Activated naive CD8-positive, alpha-beta T cell treated with anti-CD3 and anti-CD28 coated beads, Interleukin-2, amount 10 ng/mL, durations not matched to agents 7 days and 5 days (primary cell): ENCODE measurements around the gene COQ2. TPM values are rescaled to one million over a fixed set of nuclear protein-coding genes. Genes with fewer than 3 reads are reported as not detected.
"Not testable (repeated sequence)": the region's sequence is repeated elsewhere in the genome, so short reads cannot be mapped to it uniquely, and the experiment has no call there.

Source experiments
- ATAC-seq: fragments of 150-1000 bp; cut with Tn5 transposase; one replicate; pipeline ENCODE4 v1.10.0; 2021; ENCODE audit warnings: low read depth, moderate library complexity
- POLR2A ChIA-PET: fragments of 350-600 bp; sonication (Branson Sonifier 250); formaldehyde crosslinking; loops from one replicate; lab custom pipeline; 2021; ENCODE audit warnings: antibody characterized with exemption; lab: Charles Lee
- DNase-seq: peaks from one replicate; pipeline ENCODE4 v3.0.0; 2021
- H3K27ac Mint-ChIP-seq: one replicate; pipeline ENCODE4 v1.8.0; 2022; ENCODE audit warnings: mild to moderate bottlenecking, mixed read lengths
- H3K27me3 Mint-ChIP-seq: one replicate; pipeline ENCODE4 v1.8.0; 2022; ENCODE audit warnings: mild to moderate bottlenecking, moderate library complexity, mixed read lengths
- H3K36me3 Mint-ChIP-seq: one replicate; pipeline ENCODE4 v1.8.0; 2021; ENCODE audit warnings: mild to moderate bottlenecking, mixed read lengths
- H3K4me1 Mint-ChIP-seq: one replicate; pipeline ENCODE4 v1.8.0; 2021; ENCODE audit warnings: mixed read lengths
- H3K4me3 Mint-ChIP-seq: one replicate; pipeline ENCODE4 v1.8.0; 2022; ENCODE audit warnings: mild to moderate bottlenecking, moderate library complexity, mixed read lengths
- H3K9me3 Mint-ChIP-seq: one replicate; pipeline ENCODE4 v1.8.0; 2021; ENCODE audit warnings: mixed read lengths
- total RNA-seq, 2 experiments: library from RNA; stranded (reverse); gene quantifications; one replicate each; pipeline ENCODE4 v1.2.3, GENCODE V29; 2021

COQ2 gene
- total RNA-seq, 2 experiments from 2014 or later: 13.1 to 15.5 TPM

DNA sequence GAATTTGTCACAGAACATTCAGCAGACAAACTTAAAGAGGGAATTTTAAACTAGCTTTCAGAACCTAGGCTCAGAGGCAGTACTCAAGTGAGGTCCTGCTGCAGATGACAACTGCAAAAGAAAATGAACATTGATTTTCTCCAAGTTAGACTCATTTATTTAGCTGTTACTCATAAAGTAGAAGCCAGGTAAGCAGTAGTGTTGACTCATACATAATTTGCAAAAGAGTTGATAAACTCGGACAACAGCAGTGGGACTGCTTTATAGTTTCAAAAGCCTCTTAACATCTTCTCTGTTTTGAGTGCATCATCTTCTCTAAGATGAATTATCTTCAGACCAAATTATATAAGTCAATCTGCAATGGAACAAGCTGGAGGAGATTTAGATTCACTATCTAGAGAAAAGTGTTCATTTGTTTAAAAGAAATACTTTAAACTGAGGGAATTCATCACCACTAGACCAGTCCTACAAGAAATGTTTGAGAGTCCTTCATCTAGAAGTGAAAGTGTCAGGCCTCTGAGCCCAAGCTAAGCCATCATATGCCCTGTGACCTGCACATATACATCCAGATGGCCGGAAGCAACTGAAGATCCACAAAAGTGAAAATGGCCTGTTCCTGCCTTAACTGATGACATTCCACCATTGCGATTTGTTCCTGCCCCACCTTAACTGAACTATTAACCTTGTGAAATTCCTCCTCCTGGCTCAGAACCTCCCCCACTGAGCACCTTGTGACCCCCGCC lies 49.5 kb downstream of the COQ2 start:
- DNase-seq (no peak), ATAC-seq (no peak)
- Mint-ChIP-seq H3K4me3 (peak overlapping the region; percentile 77), H3K36me3 (peaks cover 21% of the 10 kb centered on the region), H3K4me1 (peaks cover 65% of the 10 kb centered on the region), H3K9me3 (no peaks in the 10 kb centered on the region), H3K27ac (peak overlapping the region; percentile 95), H3K27me3 (no peaks in the 10 kb centered on the region)
- POLR2A ChIA-PET: interaction anchor here (0.6 to 4.7 kb wide), 8 partner anchors 11 to 124 kb away, joined by 3 to 28 read pairs (median 8); partner anchors contain the start of gene PLAC8

GRCh38 chr4:83234387-83234786 lies 50.2 kb downstream of the COQ2 start:
- H3K9me3 Mint-ChIP-seq, ATAC-seq, DNase-seq, H3K27me3 Mint-ChIP-seq: not testable (repeated sequence)
- H3K4me1 Mint-ChIP-seq: peaks cover 66% of the 10 kb centered on the region
- POLR2A ChIA-PET: interaction anchor here (1.1 to 4.7 kb wide), 5 partner anchors 16 to 124 kb away, joined by 3 to 28 read pairs (median 7); partner anchors contain the start of gene PLAC8
- H3K27ac Mint-ChIP-seq: peak overlapping the region; percentile 95
- peak overlapping the region; percentile 24 for H3K4me3 Mint-ChIP-seq
- peaks cover 26% of the 10 kb centered on the region for H3K36me3 Mint-ChIP-seq

DNA sequence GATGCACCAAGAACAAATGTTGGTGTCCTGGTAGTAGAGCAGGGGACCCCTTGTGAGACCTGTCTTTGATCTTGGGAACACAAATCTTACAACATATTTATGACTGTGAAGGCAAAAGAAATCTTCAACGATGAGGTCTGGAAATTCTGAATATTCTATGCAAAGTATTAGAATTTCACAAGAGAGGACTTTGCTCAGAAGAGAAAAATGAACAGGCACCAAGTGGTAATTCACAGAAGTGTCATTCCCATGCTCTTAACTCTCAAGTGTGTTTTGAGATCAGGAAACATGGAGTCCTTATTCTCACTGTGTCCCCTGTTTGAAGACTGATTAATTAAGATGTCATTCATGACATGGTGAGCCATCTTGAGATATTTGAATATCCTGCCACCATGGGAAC lies 52.5 kb downstream of the COQ2 start:
- H3K9me3 Mint-ChIP-seq: peaks cover 1% of the 10 kb centered on the region
- POLR2A ChIA-PET: interaction anchor here (1.0 to 4.7 kb wide), 5 partner anchors 13 to 122 kb away, joined by 3 to 28 read pairs (median 5); no protein-coding TSS in a partner anchor
- peak overlapping the region; percentile 68 for H3K4me3 Mint-ChIP-seq
- ATAC-seq (no peak), DNase-seq (no peak)
- H3K36me3 Mint-ChIP-seq: peaks cover 25% of the 10 kb centered on the region
- H3K27ac Mint-ChIP-seq: peak overlapping the region; percentile 85
- H3K4me1 Mint-ChIP-seq: peaks cover 60% of the 10 kb centered on the region
- no peaks in the 10 kb centered on the region for H3K27me3 Mint-ChIP-seq

- Mint-ChIP-seq H3K27me3 (no peaks in the 10 kb centered on the region), H3K36me3 (peaks cover 24% of the 10 kb centered on the region), H3K4me1 (peaks cover 61% of the 10 kb centered on the region), H3K9me3 (peaks cover 1% of the 10 kb centered on the region), H3K4me3 (peak overlapping the region; percentile 68), H3K27ac (peak overlapping the region; percentile 85)
- POLR2A ChIA-PET: interaction anchor here (0.7 to 3.4 kb wide), 4 partner anchors 13 to 122 kb away, joined by 3 to 24 read pairs (median 4); no protein-coding TSS in a partner anchor
- DNase-seq (no peak), ATAC-seq (peak; percentile 85)
Measured at GRCh38 chr4:83231620-83232076, 53.0 kb downstream of the COQ2 start.

GRCh38 chr4:83230928-83231327 lies 53.7 kb downstream of the COQ2 start:
- H3K4me3 Mint-ChIP-seq: peak overlapping the region; percentile 12
- peaks cover 57% of the 10 kb centered on the region for H3K4me1 Mint-ChIP-seq
- POLR2A ChIA-PET: interaction anchor here (0.6 to 3.4 kb wide), 5 partner anchors 12 to 121 kb away, joined by 3 to 24 read pairs (median 3); no protein-coding TSS in a partner anchor
- H3K9me3 Mint-ChIP-seq: peaks cover 1% of the 10 kb centered on the region
- DNase-seq (no peak), ATAC-seq (no peak)
- H3K27ac Mint-ChIP-seq: peak overlapping the region; percentile 85
- H3K27me3 Mint-ChIP-seq: no peaks in the 10 kb centered on the region
- peaks cover 25% of the 10 kb centered on the region for H3K36me3 Mint-ChIP-seq

DNA sequence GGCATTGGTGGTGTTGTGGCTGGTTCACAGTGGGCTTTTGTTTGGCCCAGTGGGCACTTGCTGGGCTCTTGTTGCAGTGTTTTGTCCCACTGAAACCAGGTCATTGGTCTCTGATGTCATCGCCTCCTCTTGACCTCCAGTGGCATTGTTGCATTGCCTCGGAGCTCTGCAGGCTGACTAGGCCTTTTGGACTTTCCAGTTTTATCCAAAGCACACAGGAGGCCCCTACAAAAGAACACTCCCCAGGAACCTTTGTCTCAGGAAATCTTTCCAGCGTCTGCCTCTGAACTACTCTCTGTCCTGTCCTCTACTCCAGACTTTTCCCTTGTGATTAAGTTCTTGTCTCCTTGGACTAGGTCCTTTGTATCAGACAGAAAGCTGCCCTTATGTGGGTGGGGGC lies 54.8 kb downstream of the COQ2 start:
- H3K4me1 Mint-ChIP-seq: peaks cover 54% of the 10 kb centered on the region
- DNase-seq (no peak), ATAC-seq (no peak)
- H3K36me3 Mint-ChIP-seq: peaks cover 25% of the 10 kb centered on the region
- H3K27ac Mint-ChIP-seq: no peak overlapping the region
- H3K4me3 Mint-ChIP-seq: no peak overlapping the region
- H3K9me3 Mint-ChIP-seq: peaks cover 1% of the 10 kb centered on the region
- no peaks in the 10 kb centered on the region for H3K27me3 Mint-ChIP-seq
- POLR2A ChIA-PET: interaction anchor here (3.4 kb wide), 1 partner anchor 11 kb away, joined by 24 read pairs; no protein-coding TSS in a partner anchor

- ATAC-seq: no peak
- no peak for DNase-seq
- Mint-ChIP-seq H3K4me1 (peaks cover 63% of the 10 kb centered on the region), H3K9me3 (peaks cover 1% of the 10 kb centered on the region), H3K27ac (no peak overlapping the region), H3K4me3 (no peak overlapping the region), H3K36me3 (peaks cover 24% of the 10 kb centered on the region), H3K27me3 (no peaks in the 10 kb centered on the region)
- POLR2A ChIA-PET: no interaction called here
Measured at GRCh38 chr4:83228231-83228630, 56.4 kb downstream of the COQ2 start.

GRCh38 chr4:83224502-83225197 lies 59.9 kb downstream of the COQ2 start:
- H3K4me1 Mint-ChIP-seq: peaks cover 59% of the 10 kb centered on the region
- H3K9me3 Mint-ChIP-seq: peaks cover 4% of the 10 kb centered on the region
- H3K36me3 Mint-ChIP-seq: peaks cover 16% of the 10 kb centered on the region
- H3K4me3 Mint-ChIP-seq: peak overlapping the region; percentile 25
- DNase-seq (no peak), ATAC-seq (peak; percentile 49)
- POLR2A ChIA-PET: interaction anchor here (1.2 to 9.7 kb wide), 4 partner anchors 11 to 113 kb away, joined by 3 to 252 read pairs (median 7); partner anchors contain the start of gene PLAC8
- no peaks in the 10 kb centered on the region for H3K27me3 Mint-ChIP-seq
- peak overlapping the region; percentile 94 for H3K27ac Mint-ChIP-seq

GRCh38 chr4:83223781-83224180 lies 60.8 kb downstream of the COQ2 start:
- Mint-ChIP-seq H3K4me3 (peak overlapping the region; percentile 25), H3K27me3 (no peaks in the 10 kb centered on the region), H3K4me1 (peaks cover 65% of the 10 kb centered on the region), H3K27ac (peak overlapping the region; percentile 94), H3K36me3 (peaks cover 13% of the 10 kb centered on the region), H3K9me3 (peaks cover 4% of the 10 kb centered on the region)
- no peak for ATAC-seq
- no peak for DNase-seq
- POLR2A ChIA-PET: interaction anchor here (1.2 to 9.7 kb wide), 4 partner anchors 12 to 113 kb away, joined by 3 to 252 read pairs (median 7); partner anchors contain the start of gene PLAC8

DNA sequence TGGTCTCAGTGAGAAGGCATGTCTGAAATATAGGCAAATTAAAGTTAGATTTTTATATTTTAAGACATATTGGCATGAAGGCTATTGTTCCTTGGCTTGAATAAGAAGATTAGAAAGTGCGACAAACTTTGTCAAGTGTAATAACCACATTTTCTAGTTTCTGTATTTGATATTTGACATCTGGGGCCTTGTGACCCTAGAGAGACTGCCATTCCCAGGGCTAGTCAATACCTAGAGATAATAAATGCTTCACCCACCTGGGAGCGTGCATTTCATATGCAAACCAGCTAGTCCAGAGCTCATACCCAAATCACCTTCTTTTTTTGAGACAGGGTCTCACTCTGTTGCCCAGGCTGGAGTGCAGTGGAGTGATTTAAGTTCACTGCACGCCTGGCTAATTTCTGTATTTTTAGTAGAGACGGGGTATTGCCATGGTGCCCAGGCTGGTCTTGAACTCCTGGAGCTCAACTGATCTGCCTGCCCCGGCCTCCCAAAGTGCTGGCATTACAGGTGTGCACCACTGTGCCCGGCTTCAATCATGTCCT lies 62.6 kb downstream of the COQ2 start:
- no peak for ATAC-seq
- Mint-ChIP-seq H3K27me3 (no peaks in the 10 kb centered on the region), H3K4me3 (no peak overlapping the region), H3K27ac (peak overlapping the region; percentile 94), H3K36me3 (peaks cover 11% of the 10 kb centered on the region), H3K9me3 (peaks cover 3% of the 10 kb centered on the region), H3K4me1 (peaks cover 79% of the 10 kb centered on the region)
- POLR2A ChIA-PET: interaction anchor here (9.7 kb wide), 1 partner anchor 111 kb away, joined by 252 read pairs; the partner anchor contains the start of gene PLAC8
- DNase-seq: no peak

DNA sequence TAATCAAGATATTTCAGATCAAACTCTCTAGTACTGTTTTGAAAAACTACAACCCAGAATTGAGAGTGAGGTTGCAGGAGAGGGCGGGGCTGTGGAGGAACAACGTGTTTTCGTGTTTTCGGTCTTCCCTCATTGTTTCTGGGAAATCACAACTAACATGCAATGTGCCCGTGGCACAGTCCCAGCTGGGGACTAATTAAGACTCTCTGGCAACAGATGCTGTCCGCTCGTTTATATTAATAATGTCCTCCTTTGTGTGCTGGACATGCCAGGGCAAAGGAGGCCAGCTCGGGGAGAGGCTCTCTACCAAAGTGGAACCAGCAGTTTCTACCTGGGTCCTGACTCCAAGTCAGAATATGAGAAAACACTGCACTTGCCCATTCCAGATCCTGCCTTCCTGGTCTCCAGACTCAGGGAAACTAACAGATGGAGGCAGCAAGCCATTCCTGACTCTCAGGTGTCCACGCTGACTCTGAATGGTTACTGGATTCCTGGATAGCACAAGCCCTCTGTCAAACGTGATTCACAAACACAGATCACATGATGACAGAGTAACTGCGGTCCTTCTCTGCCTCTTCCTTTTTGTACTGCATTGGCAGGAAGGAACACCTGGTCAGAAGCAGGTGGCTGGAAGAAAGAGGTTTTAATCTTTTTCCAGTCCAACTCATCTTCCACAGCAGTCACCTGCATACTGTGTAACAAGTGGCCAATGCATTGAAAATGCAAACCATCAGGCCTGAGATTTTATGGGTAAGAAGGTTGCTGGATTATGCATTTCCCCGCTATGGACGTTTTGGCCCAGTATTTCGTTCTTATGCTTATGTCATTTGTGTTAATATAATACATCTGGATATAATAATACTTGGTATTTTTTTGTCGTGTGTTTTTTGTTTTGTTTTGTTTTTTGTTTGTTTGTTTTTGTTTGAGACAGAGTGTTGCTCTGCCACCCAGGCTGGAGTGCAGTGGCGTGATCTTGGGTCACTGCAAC lies 65.0 kb downstream of the COQ2 start:
- Mint-ChIP-seq H3K9me3 (peaks cover 5% of the 10 kb centered on the region), H3K36me3 (peaks cover 16% of the 10 kb centered on the region), H3K4me1 (peaks cover 78% of the 10 kb centered on the region), H3K27me3 (no peaks in the 10 kb centered on the region), H3K27ac (peak overlapping the region; percentile 89), H3K4me3 (peak overlapping the region; percentile 79)
- peak; percentile 68 for DNase-seq
- ATAC-seq: peak; percentile 41
- POLR2A ChIA-PET: interaction anchor here (2.3 to 9.7 kb wide), 5 partner anchors 11 to 108 kb away, joined by 11 to 252 read pairs (median 24); partner anchors contain the start of genes COQ2 and PLAC8
